HG02642 (cell line): ENCODE data around the gene RHEB.

ENCODE experiments used
- ATAC-seq: cut with Tn5 transposase; IDR thresholded peaks from one replicate; pipeline ENCODE4 v1.9.1; 2021; ENCODE audit warnings: mild to moderate bottlenecking; ENCODE audit not compliant: unreplicated experiment, poor library complexity

Gene RHEB

DNA sequence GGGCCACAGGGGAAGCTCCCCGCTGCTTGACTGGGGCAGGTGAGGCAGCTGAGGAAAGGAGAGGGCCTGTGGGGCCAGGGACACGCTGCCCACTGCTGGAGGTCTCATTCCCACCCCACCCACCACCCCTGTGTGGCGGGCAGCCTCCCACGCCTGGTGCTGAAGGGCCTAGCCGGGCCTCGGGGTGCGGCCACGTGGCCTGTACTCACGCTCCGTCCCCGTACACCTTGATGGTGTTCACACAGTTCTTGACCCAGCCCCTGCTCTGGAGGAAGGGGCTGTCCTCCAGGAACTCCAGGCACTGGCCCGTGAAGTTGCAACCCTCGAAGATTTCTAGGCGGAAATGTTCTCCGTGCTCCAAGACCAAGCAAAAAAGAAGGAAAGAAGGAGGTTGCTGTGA lies 83.7 kb downstream of the RHEB start:
- ATAC-seq: no peak

DNA sequence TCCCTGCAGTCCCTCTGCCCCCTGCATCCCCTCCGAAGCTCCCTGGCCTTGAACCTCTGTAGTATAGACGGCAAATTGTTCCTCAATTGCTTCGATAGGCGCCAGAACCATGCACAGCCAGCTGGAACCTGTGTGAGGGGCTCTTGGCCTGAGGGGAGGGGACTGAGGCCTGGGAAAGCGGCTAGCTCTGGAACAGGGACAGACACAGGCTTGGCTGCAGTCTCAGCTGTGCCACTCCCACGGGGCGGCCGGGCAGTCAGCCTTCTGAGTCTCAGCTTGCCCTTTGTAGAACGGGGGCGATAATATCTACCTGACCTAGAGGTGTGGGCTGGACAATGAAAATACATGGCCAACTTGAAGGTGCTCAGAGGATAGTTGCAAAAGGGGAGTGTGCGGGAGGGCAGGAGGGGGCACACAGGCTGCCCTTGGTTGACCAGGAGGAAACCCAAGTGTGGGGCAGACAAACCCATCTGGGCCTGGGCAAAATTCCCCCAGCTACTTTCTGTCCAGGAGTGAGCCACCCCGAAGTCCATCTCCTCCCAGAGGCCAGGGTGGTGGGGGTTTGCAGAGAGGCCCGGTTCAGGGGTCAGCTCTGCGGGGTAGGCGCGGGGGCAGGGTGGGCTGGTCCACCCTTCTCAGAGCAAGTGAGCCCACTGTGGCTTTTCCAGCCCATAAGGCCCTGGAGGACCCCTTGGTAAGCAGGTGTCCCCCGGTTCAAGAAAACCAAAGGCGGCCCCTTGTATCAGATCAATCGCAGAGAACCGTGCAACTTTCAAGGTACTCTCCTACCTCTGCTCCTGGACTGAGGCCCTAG lies 84.4 kb downstream of the RHEB start:
- ATAC-seq: no peak

DNA sequence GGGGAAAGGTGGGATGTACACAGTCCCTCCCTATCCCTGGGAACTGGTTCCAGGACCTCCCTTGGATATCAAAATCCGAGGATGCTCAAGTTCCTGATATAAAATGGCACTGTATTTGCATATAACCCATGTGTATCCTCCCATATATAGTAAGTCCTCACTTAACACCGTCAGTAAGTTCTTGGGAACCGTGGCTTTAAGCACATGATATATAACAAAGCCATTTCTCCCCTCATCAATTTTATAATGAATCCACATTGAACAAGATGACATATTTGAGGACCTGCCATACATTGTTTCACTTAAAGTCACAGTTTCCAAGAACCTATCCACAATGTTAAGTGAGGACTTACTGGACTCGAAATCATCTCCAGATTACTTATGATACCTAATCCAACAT lies 85.1 kb downstream of the RHEB start:
- ATAC-seq: no peak

DNA sequence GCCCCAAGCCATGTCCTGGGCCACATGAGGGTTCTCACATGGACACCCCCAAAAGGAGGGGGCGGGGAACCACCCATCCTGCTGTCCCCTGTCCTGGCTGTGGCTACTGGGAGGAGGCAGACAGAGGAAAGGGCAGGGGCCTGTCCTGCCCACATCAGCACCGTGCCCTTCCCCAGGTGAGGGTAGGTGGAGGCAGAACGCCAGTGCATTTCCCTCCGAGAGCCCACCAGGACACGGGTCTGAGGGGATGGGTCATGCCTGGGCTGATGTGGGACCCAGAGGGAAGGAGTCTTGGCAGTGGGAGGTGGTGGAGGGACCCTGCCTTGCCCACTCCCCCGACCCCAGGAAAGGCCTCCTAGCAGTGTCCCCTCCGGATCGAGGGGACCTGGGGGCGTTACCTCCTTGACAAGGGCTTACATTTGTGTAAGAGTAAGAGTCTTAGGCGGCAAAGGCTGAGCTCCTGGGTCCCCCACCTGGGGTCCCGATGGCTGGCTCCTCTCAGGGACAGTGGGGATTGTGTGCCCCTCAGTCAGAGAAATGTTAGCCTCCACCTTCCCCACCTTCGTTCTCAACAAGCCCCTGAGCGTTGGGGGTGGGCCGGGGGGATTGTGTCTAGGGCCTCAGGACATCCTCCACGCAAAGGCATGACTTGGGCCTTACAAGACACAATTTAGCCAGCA lies 85.8 kb downstream of the RHEB start:
- no peak for ATAC-seq

DNA sequence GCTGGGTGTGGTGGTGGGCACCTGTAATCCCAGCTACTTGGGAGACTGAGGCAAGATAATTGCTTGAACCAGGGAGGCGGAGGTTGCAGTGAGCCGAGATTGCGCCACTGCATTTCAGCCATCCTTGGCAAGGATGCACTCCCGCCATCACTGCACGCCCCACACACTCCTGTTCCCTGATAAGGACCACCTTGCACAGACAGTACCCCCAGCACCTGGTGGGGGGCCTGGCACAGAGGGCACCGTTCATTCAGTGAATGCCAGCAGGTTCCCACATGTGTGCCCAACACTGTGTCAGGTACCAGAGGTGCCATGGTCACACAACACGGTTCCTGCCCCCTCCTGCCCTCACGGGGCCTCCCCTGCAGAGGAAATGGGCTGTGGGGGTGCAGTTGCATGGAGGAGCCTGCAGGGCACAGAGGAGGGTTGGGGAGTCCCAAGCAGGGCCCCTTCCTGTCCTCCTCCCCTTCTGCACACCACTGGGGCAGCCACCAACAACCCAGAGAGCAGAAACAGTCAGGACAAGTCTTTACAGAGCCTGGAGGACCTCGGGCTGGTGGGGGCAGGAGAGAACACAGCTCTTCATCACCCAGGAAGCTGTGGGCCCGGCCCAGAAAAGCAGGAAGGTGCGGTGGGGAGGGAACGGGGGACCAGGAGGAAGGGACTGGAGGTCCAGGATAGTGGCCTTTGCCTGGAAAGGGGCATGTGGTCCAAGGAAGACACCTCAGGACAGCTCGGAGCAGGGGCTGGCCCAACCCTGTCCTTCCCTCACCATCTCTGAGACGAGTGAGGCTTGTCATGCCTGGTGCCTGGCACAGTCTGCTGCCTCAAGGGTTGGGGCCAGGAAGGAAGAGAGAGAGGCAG lies 86.8 kb downstream of the RHEB start:
- ATAC-seq: peak; percentile 59

DNA sequence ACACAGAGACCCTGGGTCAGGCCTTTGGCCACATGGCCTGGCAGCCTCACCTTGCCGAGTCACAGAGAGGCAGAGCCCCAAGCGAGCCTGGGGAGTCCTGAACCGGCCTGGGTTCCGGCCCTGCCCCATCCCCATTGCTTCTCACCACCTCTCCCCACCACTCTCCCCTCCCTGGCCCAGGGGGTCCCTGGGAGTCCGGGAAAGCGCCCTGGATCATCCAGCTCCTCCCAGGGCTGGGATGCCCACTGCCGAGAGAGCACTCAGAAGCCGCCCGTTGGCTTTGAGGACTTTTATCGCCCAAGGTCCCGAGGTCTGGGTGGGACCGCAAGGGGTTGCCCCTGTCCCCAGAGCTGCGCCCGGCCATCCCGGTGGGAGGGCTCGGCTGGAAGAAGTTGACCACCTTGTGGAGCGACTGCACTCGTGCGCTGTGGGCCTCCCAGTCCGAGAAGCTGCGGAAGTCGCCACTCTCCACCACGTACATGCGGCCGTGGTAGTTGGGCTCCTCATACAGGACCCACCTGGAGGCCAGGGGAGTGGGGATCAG lies 87.9 kb downstream of the RHEB start:
- ATAC-seq: no peak

DNA sequence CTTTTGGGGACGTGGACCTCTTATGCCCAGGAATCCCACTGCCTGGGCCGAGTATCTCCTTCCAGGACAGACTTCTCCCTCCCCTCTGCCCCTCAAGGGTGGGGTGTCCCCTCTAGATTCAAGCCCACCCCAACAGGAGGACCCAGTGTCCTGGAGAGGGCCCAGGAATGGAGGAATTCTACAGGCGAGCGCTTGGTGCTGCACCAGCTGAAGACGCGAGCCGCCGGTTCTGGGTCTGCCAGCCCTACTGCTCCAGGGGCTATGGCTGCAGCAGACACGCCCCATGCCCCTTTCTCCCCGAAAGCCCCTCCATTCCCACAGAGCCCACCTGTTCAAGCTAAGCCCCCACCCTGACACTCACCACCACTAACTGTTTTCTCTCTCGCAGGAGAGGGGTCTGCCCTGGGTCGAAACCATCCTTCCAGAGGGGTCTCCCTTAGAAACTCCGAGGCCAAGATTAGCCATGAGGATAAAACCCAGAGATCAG lies 88.4 kb downstream of the RHEB start:
- ATAC-seq: no peak

DNA sequence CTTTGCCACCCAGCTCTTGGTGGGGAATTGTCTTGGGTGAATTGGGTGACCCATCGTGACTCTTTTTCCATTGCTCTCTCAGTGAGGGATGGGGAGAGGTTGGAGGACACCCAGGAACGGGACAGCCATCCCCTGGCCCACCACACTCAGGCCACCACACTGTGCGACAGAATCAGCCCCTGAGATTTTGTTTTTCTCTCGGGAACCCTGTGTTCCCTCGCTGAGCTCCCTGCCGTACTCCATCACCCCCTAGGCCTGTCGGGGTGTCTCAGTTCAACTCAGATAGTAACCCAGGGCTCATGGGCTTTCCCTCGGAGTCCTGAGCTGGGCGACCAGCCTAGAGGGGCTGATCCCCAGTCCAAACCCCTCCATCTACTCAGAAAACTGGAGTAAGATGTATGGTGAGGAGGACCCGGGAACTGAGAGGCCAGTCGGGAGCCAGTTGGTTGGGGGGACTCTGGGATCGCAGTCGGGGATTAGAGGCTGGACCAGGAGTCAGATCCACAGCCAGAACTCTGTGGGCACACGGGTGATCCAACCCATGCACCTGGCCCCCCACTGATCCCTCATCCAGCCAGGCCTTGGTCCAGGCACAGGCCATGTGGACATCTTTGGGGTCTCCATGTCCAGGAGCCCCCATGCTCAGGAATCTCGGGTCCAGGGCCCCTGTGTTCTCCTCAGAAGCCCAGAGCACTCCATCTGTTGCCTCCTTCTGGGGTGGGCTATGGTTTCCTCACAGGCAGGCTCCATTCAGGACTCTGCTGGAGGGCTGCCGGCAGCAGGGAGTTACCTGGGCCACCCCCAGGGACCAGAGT lies 89.1 kb downstream of the RHEB start:
- ATAC-seq: no peak

DNA sequence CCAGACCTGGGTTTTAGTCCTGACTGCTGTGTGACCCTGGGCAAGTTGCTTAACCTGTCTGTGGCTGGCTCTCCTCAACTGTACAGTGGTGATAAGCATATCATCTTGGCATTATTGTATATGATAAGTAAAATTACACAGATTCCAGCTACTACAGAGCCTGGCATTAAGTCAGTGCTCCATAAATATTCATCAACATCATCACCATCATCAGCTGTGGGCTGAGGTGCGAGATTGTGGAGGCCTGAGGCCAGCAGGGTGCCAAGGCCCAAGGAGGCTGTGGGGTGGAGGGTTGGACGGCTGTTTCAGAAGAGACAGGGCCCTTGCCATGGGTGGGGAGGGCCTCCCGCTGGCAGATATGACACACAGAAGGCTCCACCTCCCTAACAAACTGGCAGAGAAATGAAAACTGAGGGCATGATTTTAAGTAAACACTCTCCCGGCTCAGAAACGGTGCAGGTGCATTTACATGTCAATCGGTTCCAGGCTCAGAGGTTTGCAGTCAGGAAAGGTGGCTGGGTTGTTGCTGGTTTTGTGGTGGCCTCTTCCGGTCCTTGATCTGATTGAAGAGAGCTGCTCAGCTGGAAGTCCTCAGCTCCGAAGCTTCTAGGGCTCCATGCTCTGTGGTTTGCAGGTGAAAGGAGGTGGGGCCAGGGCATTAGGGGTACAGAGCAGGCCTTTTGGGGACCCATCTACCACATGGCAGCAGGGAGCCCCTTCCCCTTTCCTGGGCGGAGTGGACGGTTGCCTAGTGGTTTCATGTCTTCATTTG lies 89.9 kb downstream of the RHEB start:
- peak; percentile 53 for ATAC-seq

DNA sequence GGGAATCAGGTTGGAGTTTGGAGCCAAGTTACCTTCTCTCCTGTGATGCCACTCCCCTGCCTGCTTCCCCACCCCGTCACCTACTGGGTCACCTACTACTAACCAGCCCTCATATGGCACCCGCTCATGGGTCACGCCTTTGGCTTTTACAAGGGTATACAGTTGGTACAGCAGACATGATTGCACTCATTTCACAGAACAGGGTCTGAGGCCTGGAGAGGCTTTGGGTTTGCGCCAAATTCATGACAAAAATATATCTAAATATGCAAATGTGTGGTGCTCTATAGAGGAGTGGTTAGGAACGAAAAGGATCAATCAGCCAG lies 90.5 kb downstream of the RHEB start:
- no peak for ATAC-seq

DNA sequence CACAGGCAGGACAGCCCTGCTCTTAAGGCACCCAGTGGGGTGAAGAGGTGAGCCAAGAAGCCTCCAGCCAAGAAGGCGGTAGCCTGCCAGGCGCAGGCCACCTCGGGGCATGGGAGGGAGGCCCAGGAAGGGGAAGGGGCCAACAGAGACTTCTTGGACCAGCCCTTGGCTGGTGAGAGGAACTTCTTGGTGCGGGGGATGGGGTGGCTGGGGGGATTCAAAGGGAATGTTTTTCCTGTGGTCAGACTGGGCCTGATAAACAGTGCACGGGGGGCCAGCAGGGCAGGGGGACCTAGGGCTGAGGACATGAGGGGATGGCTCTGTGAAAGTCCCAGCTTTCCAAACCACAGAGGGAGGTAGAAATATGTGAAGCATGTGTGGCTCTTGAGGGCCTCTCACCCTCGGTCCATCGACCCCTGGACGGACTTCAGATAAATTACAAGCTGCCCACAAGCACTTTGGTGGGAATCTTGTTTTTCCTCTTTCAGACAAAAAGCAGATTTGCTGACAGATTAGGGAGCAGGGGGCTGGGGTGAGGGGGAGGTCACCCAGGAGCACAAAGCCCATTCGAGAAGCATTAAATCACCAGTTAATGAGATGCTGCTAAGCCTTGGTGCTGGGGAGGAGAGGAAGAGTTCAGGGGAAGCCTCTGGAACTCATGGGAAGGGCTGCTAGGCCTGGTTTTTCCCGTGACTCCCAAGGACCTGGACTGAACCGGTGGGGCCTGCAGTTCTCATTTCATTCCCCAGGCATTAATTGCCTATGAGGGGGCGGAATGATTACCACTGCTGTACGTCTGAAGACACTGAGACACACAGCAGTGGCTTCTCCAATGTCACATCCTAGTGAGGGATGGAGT lies 91.1 kb downstream of the RHEB start:
- no peak for ATAC-seq

DNA sequence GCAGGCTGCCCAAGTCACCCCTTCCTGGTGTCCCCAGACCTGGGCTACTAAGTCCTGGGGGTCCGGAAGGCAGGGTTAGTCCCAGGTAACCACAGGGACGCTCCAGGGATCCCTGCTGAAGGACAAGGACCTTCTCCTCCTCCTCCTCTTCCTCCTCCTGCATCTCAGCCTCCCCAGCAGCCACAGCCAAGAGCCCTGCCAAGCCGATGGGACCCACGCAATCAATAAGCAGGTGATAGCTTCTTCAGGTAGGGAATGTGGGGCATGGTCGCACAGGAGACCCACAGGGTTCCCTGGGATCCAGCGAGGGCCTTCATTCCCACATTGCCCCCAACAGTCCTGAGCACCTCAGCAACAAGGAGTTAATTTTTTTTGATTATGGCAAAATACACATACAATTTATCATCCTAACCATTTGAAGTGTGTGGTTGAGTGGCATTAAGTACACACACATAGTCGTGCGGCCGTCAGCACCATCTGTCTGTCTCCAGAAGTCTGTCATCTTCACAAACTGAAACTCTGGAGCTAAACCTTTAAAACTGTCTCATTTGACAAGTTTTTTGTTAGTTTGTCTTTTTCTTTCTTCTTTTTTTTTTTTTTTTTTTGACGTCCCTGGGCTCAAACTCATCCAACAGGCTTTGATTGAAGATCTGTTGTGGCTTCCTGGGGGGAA lies 91.9 kb downstream of the RHEB start:
- no peak for ATAC-seq

DNA sequence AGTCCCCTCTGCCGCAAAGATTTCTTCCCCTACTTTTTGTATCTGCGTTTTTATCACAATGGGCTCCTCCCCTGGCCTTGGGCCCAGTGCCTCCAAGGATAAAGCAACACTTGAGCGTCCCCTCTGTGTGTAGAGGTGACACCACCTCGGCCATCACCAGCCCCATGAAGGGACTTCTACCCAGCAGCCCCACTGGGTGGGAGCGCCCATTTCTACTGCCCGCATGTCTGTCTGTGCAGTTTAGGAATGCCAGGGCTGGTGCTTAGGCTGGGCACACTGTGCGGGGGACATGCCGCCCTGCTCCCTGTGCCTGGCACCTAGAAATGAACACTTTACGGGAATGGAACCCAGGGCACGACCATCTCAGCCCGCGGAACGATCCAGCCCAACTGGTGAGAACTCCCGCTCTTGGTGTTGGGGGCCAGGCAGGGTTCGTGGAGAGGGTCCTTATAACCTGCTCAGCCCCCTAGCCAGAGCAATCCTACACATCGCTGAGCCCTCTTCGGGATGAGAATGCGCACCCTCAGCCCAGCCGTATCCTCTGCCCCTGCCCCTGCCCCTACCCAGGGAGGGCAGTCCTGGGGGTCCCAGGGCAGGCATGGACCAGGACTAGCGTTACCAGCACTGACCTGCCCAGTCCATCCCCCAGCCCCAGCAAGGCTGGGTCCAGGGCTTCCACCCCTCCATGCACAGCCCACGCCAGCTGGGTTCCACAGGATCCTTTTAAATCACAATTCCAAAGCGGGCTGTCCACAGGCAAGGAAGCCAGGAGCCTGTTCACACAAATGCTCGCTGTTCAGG lies 92.6 kb downstream of the RHEB start:
- no peak for ATAC-seq

DNA sequence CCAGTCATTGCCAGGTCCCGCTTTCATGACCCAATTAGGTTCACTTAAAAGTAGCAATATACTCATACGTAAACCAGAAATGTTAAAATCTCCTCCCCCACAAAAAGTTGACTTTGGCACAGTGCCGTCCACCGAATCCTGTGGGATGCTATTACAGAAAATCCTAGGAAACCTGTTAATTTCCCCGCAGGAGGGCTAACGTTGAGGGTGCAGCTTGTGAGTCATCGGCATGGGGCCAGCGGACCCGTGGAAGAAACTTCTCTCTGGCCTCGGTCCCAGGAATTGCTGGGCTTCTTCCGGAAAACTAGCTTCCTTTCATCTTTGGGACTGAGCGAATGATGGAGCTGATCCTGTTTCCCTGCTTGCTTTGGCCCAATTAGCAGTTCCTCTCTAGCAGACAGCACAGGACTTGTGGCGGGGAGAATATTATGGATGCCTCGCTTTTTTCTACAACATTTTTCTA lies 93.2 kb downstream of the RHEB start:
- ATAC-seq: no peak

DNA sequence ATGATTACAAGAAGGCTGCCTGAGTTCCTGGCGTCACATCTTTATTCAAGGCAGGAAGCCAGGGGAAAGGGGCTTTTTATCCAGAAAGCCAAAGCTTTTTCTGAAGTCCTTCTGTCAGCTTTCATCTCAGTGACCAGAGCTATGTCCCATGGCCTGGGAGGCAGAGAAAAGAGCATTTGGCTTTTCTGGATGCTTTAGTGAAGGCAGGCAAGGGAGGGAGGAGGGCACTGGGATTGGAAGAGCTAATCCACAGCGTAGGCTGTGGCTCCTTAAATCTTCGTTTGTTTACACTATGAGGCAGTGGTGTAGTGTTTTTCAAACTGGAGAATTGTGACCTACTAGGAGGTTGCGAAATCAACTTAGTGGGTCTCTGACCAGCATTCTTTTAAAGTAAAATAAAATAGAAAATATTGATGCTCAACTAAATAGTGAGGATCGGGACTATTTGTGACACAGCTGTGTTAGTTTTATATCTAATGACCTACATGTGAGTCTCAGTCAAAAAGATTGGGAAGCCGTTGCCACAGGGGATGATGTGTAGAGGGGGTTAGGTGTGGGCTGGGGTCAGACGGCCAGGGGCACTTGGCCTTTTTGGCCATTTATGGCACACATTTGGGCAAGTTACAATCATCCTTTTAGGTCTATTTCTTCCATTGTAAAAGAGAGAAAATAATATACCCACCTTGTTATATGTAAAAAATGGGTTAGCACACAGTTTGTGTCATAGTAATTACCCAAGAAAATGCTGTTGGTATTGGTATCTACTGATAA lies 93.8 kb downstream of the RHEB start:
- ATAC-seq: no peak

DNA sequence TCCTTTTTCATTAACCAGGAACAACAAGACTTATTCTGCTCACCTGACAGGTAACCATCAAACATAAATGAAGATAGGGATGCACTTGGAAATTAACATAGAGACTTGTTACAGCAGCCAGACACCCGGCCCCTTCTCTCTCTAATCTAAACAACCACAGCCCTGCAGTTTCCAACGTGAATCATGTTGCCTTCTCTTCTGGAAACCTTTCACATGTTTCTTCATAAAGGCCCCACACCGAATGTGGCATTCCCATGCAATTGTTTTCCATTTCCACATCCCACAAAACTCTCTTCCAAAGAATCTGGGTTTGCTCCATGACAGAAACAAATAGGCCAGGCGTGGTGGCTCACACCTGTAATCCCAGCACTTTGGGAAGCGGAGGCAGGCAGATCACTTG lies 94.9 kb downstream of the RHEB start:
- ATAC-seq: no peak
